ENCODE data around the gene EDN2.

Gene EDN2

DNA sequence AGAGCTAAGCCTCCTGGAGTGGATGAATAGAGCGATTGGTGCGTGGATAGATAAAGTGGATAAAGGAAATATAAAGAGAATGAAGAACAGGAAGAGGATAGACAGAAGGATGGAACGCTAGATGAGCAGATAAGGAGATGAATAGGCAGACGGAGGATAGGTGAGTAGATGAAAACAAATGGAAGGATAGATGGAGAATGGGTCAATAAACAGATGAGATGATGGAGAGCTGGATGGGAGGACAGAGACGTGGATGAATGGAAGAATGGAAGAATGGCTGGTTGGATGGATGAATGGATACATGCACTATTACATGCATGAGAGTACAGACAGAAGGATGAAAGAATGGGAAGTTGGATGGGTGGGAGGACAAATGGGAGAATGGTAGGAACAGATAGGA is 35.2 kb upstream of the EDN2 start:
- H3K27ac ChIP-seq, result no peak overlapping the region
- DNase-seq, result no peak
- no peaks in the 10 kb centered on the region for H3K36me3 ChIP-seq (replicated peaks)
- no peak overlapping the region for H3K4me3 ChIP-seq (ENCODE audit: low read depth, low read length)
- TF ChIP-seq CTCF (IDR thresholded peaks at IDR 0.05; ENCODE audit: low read depth, low read length, missing control alignments), result no peak
- H3K27me3 ChIP-seq (replicated peaks), result no peaks in the 10 kb centered on the region
- in situ Hi-C loops (cut with HindIII; ENCODE audit: low pct_ligation_motif_present, low sequenced_read_pairs), result no loop called here

GRCh38 chr1:41518471-41518870 is 34.0 kb upstream of the EDN2 start:
- Histone ChIP-seq H3K27me3 (replicated peaks) (no peaks in the 10 kb centered on the region), H3K27ac (no peak overlapping the region), H3K4me3 (ENCODE audit: low read depth, low read length) (no peak overlapping the region), H3K36me3 (replicated peaks) (no peaks in the 10 kb centered on the region)
- in situ Hi-C loops (cut with HindIII; ENCODE audit: low pct_ligation_motif_present, low sequenced_read_pairs), result no loop called here
- TF ChIP-seq CTCF (IDR thresholded peaks at IDR 0.05; ENCODE audit: low read depth, low read length, missing control alignments), result no peak
- DNase-seq, result no peak

GRCh38 chr1:41517062-41517438 is 32.6 kb upstream of the EDN2 start:
- no peak overlapping the region for H3K4me3 ChIP-seq (ENCODE audit: low read depth, low read length)
- in situ Hi-C loops (cut with HindIII; ENCODE audit: low pct_ligation_motif_present, low sequenced_read_pairs), result no loop called here
- TF ChIP-seq CTCF (IDR thresholded peaks at IDR 0.05; ENCODE audit: low read depth, low read length, missing control alignments), result no peak

GRCh38 chr1:41516168-41517061 is 31.9 kb upstream of the EDN2 start:
- H3K36me3 ChIP-seq (replicated peaks), result peaks cover 3% of the 10 kb centered on the region
- in situ Hi-C loops (cut with HindIII; ENCODE audit: low pct_ligation_motif_present, low sequenced_read_pairs), result no loop called here
- DNase-seq, result peak; percentile 81
- H3K27me3 ChIP-seq (replicated peaks), result no peaks in the 10 kb centered on the region
- H3K4me3 ChIP-seq (ENCODE audit: low read depth, low read length), result peak overlapping the region; percentile 46
- peak; percentile 78 for TF ChIP-seq CTCF (IDR thresholded peaks at IDR 0.05; ENCODE audit: low read depth, low read length, missing control alignments)
- no peak overlapping the region for H3K27ac ChIP-seq

More at GRCh38 chr1:41517062-41517438, 32.6 kb upstream of the EDN2 start:
- Histone ChIP-seq H3K27ac (no peak overlapping the region), H3K36me3 (replicated peaks) (peaks cover 3% of the 10 kb centered on the region), H3K27me3 (replicated peaks) (no peaks in the 10 kb centered on the region)
- no peak for DNase-seq

GRCh38 chr1:41515778-41516167 is 31.3 kb upstream of the EDN2 start:
- in situ Hi-C loops (cut with HindIII; ENCODE audit: low pct_ligation_motif_present, low sequenced_read_pairs), result no loop called here
- no peak for DNase-seq
- Histone ChIP-seq H3K36me3 (replicated peaks) (peaks cover 3% of the 10 kb centered on the region), H3K27ac (no peak overlapping the region), H3K27me3 (replicated peaks) (no peaks in the 10 kb centered on the region), H3K4me3 (ENCODE audit: low read depth, low read length) (no peak overlapping the region)
- TF ChIP-seq CTCF (IDR thresholded peaks at IDR 0.05; ENCODE audit: low read depth, low read length, missing control alignments), result no peak

All from brain microvascular endothelial cell (primary cell).